WTC11 (cell line): ENCODE measurements around the gene CHRM5. TPM values are rescaled to one million over a fixed set of nuclear protein-coding genes. Genes with fewer than 3 reads are reported as not detected.

ENCODE experiments used
- ATAC-seq: fragments of 200-7000 bp; cut with Tn5 transposase; 2 replicates; pipeline ENCODE4 v1.10.0; 2021; ENCODE audit warnings: mild to moderate bottlenecking, moderate library complexity
- CTCF ChIA-PET: fragments of 300-600 bp; sonication (Branson Sonifier 250); formaldehyde crosslinking; loops from one replicate; lab custom pipeline; 2021; ENCODE audit warnings: antibody characterized with exemption; lab: Charles Lee
- POLR2A ChIA-PET: fragments of 350-600 bp; sonication (Branson Sonifier 250); formaldehyde crosslinking; loops from one replicate; lab custom pipeline; 2021; ENCODE audit warnings: antibody characterized with exemption; lab: Charles Lee
- DNase-seq: peaks from one replicate; pipeline ENCODE4 v3.0.0; 2021; ENCODE audit warnings: low spot score
- H3K27ac Mint-ChIP-seq: 2 replicates; pipeline ENCODE4 v1.8.0; 2021; ENCODE audit warnings: mixed read lengths
- H3K27me3 Mint-ChIP-seq: 2 replicates; pipeline ENCODE4 v1.8.0; 2021; ENCODE audit warnings: low read depth, mild to moderate bottlenecking, moderate library complexity, mixed read lengths
- H3K36me3 Mint-ChIP-seq: 2 replicates; pipeline ENCODE4 v1.8.0; 2021; ENCODE audit warnings: mixed read lengths
- H3K4me1 Mint-ChIP-seq: 2 replicates; pipeline ENCODE4 v1.8.0; 2022; ENCODE audit warnings: mixed read lengths
- H3K4me3 Mint-ChIP-seq: 2 replicates; pipeline ENCODE4 v1.8.0; 2021; ENCODE audit warnings: mild to moderate bottlenecking, moderate library complexity, mixed read lengths
- H3K9me3 Mint-ChIP-seq: 2 replicates; pipeline ENCODE4 v1.8.0; 2021; ENCODE audit warnings: mixed read lengths
- ARID4B ChIP-seq: sonication (generic); formaldehyde crosslinking; IDR thresholded peaks from 2 replicates; pipeline ENCODE4 v1.8.0; 2023; ENCODE audit warnings: missing genetic modification reagents, mild to moderate bottlenecking, borderline replicate concordance
- ATF2 ChIP-seq: sonication (generic); formaldehyde crosslinking; IDR thresholded peaks from 2 replicates; pipeline ENCODE4 v1.8.1; 2022; ENCODE audit warnings: low read depth, missing genetic modification reagents, borderline replicate concordance
- ATF6 ChIP-seq: sonication (generic); formaldehyde crosslinking; IDR thresholded peaks from 2 replicates; pipeline ENCODE4 v1.8.1; 2023; ENCODE audit warnings: mild to moderate bottlenecking, missing genetic modification reagents
- CBFB ChIP-seq: sonication (generic); formaldehyde crosslinking; IDR thresholded peaks from 2 replicates; pipeline ENCODE4 v1.8.1; 2022; ENCODE audit warnings: mild to moderate bottlenecking, low read depth, missing genetic modification reagents
- FOXP1 ChIP-seq: sonication (generic); formaldehyde crosslinking; IDR thresholded peaks from 2 replicates; pipeline ENCODE4 v1.8.0; 2022; ENCODE audit warnings: missing genetic modification reagents, mild to moderate bottlenecking, moderate library complexity, borderline replicate concordance
- JAZF1 ChIP-seq: fragments of 250-450 bp; sonication (Bioruptor Pico); IDR thresholded peaks from 2 replicates; pipeline ENCODE4 v1.9.0; 2021; ENCODE audit warnings: moderate library complexity, mild to moderate bottlenecking, inconsistent platforms
- NFATC4 ChIP-seq: fragments of 250-450 bp; sonication (Bioruptor Pico); IDR thresholded peaks from 2 replicates; pipeline ENCODE4 v1.9.0; 2021; ENCODE audit warnings: mild to moderate bottlenecking
- NFYB ChIP-seq: sonication (generic); formaldehyde crosslinking; conservative IDR thresholded peaks from 2 replicates; pipeline ENCODE4 v1.8.0; 2022; ENCODE audit warnings: low read depth, missing genetic modification reagents
- NR1H2 ChIP-seq: sonication (generic); formaldehyde crosslinking; IDR thresholded peaks from 2 replicates; pipeline ENCODE4 v1.9.0; 2021; ENCODE audit warnings: mild to moderate bottlenecking, moderate library complexity, missing genetic modification reagents
- STAT6 ChIP-seq: sonication (generic); formaldehyde crosslinking; conservative IDR thresholded peaks from 2 replicates; pipeline ENCODE4 v1.8.1; 2023; ENCODE audit warnings: mild to moderate bottlenecking, low read depth, missing genetic modification reagents, moderate library complexity
- TEAD4 ChIP-seq: sonication (generic); formaldehyde crosslinking; IDR thresholded peaks from 2 replicates; pipeline ENCODE4 v1.8.0; 2022; ENCODE audit warnings: mild to moderate bottlenecking, missing genetic modification reagents
- ZNF219 ChIP-seq: sonication (generic); formaldehyde crosslinking; IDR thresholded peaks from 2 replicates; pipeline ENCODE4 v1.8.0; 2023; ENCODE audit warnings: missing genetic modification reagents, mild to moderate bottlenecking, borderline replicate concordance
- ZNF423 ChIP-seq: fragments of 250-450 bp; sonication (Bioruptor Pico); IDR thresholded peaks from 2 replicates; pipeline ENCODE4 v2.1.2; 2022; ENCODE audit warnings: mild to moderate bottlenecking, moderate library complexity
- total RNA-seq: library from RNA; stranded (reverse); gene quantifications from 3 replicates; pipeline ENCODE4 v1.2.3, GENCODE V29; 2021
- TF ChIP-seq, protein P1 (sequence below): sonication (generic); formaldehyde crosslinking; IDR thresholded peaks from 2 replicates; pipeline ENCODE4 v1.8.0; 2023; ENCODE audit warnings: mild to moderate bottlenecking, missing genetic modification reagents
- TF ChIP-seq, protein P2 (sequence below): fragments of 250-450 bp; sonication (Bioruptor Pico); IDR thresholded peaks from 2 replicates; pipeline ENCODE4 v2.1.2; 2022; ENCODE audit warnings: mild to moderate bottlenecking, moderate library complexity

The CHRM5 gene
- total RNA-seq, 1 experiment from 2014 or later = not detected

- no peak for DNase-seq
- no peak for TF ChIP-seq NFYB
- no peak for TF ChIP-seq ATF6
- TF ChIP-seq JAZF1 = no peak
- no peak for TF ChIP-seq NFATC4 (CRISPR knock-in tag)
- H3K4me3 Mint-ChIP-seq = no peak overlapping the region
These were observed 26.8 kb upstream of the CHRM5 start for GRCh38 chr15:33941279-33942063.

DNA sequence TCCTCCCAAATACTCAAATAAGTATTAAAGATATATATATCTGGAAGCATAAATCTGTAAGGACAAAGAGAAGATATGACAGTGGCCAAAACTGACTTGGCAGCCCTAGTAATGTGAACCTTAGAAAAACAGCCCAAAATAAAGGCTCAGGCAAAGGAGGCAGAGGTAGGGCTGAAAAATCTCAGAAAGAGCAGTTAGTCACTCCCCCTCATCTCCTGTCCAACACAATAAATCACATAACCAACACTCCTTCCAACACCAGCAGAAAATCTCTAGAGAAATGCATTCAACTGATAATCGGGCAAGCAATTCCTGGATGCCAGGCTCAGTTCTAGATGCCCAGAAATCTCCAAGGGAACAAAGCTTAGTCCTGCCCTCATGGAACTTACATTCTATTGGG lies 22.1 kb upstream of the CHRM5 start:
- ATAC-seq (no peak), DNase-seq (no peak)
- TF ChIP-seq TEAD4 = no peak
- TF ChIP-seq ZNF423 (CRISPR knock-in tag) = no peak
- TF ChIP-seq ARID4B = no peak
- no peak for TF ChIP-seq CBFB
- no peak for TF ChIP-seq STAT6 (CRISPR knock-in tag)
- no peak for TF ChIP-seq ZNF219 (CRISPR knock-in tag)
- no peak for TF ChIP-seq ATF2
- TF ChIP-seq, protein P1, sequence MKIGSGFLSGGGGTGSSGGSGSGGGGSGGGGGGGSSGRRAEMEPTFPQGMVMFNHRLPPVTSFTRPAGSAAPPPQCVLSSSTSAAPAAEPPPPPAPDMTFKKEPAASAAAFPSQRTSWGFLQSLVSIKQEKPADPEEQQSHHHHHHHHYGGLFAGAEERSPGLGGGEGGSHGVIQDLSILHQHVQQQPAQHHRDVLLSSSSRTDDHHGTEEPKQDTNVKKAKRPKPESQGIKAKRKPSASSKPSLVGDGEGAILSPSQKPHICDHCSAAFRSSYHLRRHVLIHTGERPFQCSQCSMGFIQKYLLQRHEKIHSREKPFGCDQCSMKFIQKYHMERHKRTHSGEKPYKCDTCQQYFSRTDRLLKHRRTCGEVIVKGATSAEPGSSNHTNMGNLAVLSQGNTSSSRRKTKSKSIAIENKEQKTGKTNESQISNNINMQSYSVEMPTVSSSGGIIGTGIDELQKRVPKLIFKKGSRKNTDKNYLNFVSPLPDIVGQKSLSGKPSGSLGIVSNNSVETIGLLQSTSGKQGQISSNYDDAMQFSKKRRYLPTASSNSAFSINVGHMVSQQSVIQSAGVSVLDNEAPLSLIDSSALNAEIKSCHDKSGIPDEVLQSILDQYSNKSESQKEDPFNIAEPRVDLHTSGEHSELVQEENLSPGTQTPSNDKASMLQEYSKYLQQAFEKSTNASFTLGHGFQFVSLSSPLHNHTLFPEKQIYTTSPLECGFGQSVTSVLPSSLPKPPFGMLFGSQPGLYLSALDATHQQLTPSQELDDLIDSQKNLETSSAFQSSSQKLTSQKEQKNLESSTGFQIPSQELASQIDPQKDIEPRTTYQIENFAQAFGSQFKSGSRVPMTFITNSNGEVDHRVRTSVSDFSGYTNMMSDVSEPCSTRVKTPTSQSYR = no peak
- no peak for TF ChIP-seq FOXP1
- no peak for TF ChIP-seq NR1H2 (CRISPR knock-in tag)
- TF ChIP-seq, protein P2, sequence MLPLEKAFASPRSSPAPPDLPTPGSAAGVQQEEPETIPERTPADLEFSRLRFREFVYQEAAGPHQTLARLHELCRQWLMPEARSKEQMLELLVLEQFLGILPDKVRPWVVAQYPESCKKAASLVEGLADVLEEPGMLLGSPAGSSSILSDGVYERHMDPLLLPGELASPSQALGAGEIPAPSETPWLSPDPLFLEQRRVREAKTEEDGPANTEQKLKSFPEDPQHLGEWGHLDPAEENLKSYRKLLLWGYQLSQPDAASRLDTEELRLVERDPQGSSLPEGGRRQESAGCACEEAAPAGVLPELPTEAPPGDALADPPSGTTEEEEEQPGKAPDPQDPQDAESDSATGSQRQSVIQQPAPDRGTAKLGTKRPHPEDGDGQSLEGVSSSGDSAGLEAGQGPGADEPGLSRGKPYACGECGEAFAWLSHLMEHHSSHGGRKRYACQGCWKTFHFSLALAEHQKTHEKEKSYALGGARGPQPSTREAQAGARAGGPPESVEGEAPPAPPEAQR (CRISPR knock-in tag) = no peak
- H3K27ac Mint-ChIP-seq = no peak overlapping the region
- ChIA-PET POLR2A (no interaction called here), CTCF (no interaction called here)
- H3K36me3 Mint-ChIP-seq = no peaks in the 10 kb centered on the region
- H3K9me3 Mint-ChIP-seq = peaks cover 5% of the 10 kb centered on the region; the same call in 1 of the 2 replicates
- H3K4me3 Mint-ChIP-seq = no peak overlapping the region
- no peaks in the 10 kb centered on the region for H3K27me3 Mint-ChIP-seq
- H3K4me1 Mint-ChIP-seq = peaks cover 5% of the 10 kb centered on the region

More at GRCh38 chr15:33941279-33942063, 26.8 kb upstream of the CHRM5 start:
- CTCF ChIA-PET = interaction anchor here (1.2 kb wide), 1 partner anchor 15 kb away, joined by 3 read pairs; no protein-coding TSS in a partner anchor
- Mint-ChIP-seq H3K27ac (no peak overlapping the region; the same call in 1 of the 2 replicates), H3K4me1 (no peaks in the 10 kb centered on the region), H3K9me3 (peaks cover 5% of the 10 kb centered on the region; the same call in 1 of the 2 replicates), H3K27me3 (no peaks in the 10 kb centered on the region), H3K36me3 (no peaks in the 10 kb centered on the region)
- ATAC-seq = no peak
- POLR2A ChIA-PET = no interaction called here
